RPMI7951 (cell line): Measurements from ENCODE around the gene GIT2. TPM values are rescaled to one million over a fixed set of nuclear protein-coding genes. Genes with fewer than 3 reads are reported as not detected.
"Not testable (repeated sequence)": the region's sequence is repeated elsewhere in the genome, so short reads cannot be mapped to it uniquely, and the experiment has no call there.

Experiments
- DNase-seq: peaks from one replicate; pipeline ENCODE4 v3.0.0-alpha.2; 2012; ENCODE audit warnings: low read depth
- total RNA-seq: library from RNA; depleted of rRNA; stranded (reverse); fragments of >200 nt; shearing (Covaris generic); gene quantifications from 2 replicates; pipeline ENCODE4 v1.2.3, GENCODE V29; 2014

GIT2 gene
- total RNA-seq, 1 experiment from 2014 or later: 24.3 TPM

DNA sequence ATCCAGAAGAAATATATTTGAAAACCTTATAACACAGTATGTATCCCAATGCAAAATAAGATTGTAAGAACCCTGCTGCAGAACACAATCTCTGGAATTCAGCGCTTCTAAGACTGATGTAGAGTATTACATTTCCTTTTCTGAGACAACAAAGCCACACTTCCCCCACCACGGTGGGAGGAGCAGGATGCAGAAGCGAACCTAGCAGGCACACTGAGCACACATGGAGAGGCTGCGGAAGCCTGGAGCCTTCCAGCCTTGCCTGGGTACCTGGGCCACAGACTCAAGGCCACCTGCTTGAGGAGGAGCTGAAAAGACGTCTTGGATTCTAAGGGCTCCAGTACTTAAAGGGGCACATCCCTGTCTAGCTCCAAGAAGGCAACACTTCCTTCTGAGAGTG, 49.7 kb downstream of the GIT2 start:
- DNase-seq: no peak

DNA sequence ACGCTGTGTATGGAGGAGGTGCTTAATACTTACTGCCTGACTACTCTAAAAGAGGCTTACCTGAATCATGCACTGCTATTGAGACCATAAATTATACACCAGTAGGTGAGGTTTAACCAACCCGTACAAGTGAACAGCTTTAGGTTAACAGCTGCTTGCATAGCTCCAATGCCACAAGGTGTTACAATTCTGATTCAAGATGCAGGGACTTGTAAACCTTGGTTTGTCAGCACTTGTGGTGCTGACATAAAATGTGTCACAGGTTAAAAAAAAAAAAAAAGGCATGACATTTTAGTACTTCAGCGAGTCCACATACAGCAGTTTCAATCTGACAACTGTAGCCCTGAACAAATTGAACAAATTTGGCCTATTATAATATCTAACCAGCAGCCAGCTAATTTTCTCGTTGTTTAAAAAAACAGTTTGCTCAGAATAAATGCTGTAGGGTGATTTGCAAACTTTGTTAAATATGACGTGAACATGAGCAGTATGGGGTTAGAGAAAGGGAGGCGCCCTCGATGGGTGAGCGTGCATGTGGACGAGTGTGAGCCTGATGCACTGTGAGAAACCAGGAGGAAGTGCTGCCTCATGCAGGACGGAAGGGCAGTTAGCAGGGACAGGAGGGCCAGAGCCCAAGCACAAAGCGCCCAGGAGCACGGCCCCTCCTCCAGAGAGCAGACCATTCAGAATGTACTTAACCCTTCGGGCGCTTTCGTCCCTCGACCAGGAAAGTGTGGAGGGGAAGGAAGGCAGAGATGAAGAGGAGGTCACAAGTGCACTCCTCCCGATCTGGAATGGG, 51.4 kb downstream of the GIT2 start:
- DNase-seq: no peak

- no peak for DNase-seq
These were observed 52.4 kb downstream of the GIT2 start for GRCh38 chr12:109943811-109944210.

DNA sequence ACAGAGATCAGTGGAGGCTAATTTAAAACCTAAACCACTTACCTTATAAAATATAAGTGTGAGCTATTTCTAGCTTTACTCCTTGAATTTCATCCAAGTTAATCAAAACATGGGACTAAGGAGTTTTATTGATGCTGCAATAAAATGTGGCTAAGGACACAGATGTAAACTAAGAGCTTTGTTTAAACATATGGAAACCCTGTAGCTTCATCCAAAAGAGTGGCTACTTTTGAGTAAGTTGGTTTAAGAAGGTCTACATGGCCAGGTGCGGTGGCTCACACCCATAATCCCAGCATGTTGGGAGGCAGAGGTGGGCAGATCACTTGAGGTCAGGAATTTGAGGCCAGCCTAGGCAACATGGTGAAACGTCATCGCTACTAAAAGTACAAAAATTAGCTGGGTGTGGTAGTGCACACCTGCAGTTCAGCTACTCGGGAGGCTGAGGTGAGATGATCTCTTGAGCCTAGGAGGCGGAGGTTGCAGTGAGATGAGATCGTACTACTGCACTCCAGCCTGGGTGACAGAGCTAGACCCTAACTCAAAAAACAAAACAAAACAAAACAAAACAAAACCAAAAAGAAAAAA, 55.7 kb downstream of the GIT2 start:
- no peak for DNase-seq

- no peak for DNase-seq
These were observed 56.7 kb downstream of the GIT2 start for GRCh38 chr12:109939504-109939903.

GRCh38 chr12:109938947-109939346, 57.2 kb downstream of the GIT2 start:
- no peak for DNase-seq

DNA sequence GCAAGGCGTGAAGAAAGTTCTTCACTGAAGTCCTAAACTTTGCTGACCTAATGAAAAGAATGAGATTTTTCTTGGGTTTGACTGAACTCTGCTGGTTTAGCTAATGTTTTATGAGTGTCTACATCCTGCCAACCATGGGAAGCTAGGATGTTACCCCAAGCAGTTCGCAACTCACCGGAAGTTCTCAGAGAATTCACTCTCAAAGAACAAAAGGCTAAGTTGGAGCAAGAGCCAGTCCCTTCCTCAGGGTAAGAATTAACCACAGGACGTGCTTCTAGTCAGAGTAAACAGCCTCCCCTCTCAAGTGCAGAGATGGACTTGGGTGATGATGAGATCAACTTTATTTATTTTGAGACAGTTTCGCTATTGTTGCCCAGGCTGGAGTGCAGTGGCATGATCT, 58.8 kb downstream of the GIT2 start:
- peak; percentile 37 for DNase-seq

- no peak for DNase-seq
These were observed 62.1 kb downstream of the GIT2 start for GRCh38 chr12:109934026-109934425.

DNA sequence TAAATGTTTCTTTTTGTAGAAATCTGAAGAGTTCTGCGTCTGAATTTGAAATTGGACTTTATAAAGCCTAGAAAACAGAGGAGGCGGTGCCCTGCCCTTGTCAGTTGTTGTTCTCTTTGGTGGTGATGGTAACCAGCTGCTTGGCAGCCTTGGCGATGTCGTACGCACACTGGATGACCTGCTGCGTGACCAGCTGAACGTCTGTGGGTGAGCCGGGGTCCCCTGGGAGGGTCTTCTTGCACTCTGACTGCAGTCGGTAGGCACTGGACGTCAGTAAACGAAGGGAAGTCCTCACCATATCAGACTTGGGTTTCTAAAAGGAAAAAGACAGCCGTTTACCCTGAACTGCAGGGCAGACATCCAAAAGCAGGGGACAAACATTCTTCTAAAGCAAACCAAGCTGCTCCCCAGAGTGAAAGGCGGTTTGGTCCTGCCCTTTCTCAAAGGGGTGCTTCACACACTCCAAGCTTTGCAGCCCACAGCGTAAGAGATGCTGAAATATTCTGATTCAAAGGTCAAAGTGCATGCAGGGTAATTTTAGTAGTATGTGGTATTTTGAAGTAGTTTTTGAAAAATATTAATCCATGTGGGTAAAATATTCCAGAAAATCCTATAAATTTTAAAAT, 63.2 kb downstream of the GIT2 start:
- DNase-seq: no peak

DNA sequence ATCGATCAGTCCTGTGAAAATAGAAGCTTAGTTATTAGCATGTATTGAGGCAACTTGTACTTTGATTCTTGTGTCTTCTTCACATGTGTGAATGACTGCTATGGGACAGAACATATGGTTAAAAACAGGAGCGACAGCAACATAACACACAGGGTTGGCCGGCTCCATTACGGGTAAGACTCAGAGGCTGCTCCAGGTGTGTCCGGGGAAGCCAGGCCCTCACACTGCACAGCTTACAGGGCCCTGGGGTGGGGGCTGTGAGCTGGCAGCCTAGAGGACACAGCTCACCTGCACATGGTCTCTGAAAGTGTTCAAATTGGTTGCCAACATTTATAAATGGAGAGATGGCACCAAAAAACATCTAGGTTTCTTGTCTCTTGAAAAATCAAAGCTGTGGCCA, 65.0 kb downstream of the GIT2 start:
- DNase-seq: no peak

- no peak for DNase-seq
These were observed 66.0 kb downstream of the GIT2 start for GRCh38 chr12:109930028-109930800.

GRCh38 chr12:109929326-109929725, 66.8 kb downstream of the GIT2 start:
- not testable (repeated sequence) for DNase-seq

- DNase-seq: no peak
These were observed 68.0 kb downstream of the GIT2 start for GRCh38 chr12:109928058-109928656.

DNA sequence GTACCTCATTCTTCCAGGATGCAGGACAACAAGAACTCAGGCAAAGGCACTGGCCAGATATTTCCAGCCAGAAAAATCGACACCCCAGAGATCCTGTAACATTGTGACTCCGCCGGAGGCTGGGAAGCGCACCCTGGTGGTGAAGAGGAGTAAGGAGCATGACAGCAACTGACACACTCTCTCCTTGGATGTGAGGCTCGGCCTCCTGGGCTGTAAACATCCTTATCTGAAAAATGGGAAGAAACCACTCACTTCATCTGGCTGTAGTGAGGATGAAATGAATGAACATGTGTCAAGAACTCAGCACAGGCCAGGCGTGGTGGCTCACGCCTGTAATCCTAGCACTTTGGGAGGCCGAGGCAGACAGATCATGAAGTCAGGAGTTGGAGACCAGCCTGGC, 68.5 kb downstream of the GIT2 start:
- DNase-seq: peak; percentile 37

GRCh38 chr12:109926488-109927210, 69.5 kb downstream of the GIT2 start:
- DNase-seq: no peak

DNA sequence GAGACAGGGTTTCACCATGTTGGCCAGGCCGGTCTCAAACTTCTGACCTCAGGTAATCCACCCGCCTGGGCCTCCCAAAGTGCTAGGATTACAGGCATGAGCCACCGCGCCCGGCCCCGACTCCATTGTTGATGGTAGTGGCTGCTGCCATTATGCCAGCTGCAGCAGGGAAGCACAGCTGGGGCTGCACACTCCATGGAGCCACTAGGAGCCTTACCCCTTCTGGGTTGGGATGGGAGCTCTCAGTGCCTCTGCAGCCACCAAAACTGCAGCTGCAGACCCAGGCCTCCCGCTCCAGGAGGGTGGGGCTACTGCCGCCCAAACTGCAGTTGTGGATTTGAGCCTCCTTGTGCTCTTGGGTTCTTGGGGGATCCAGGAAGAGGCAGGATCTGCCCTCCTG, 70.2 kb downstream of the GIT2 start:
- no peak for DNase-seq

DNA sequence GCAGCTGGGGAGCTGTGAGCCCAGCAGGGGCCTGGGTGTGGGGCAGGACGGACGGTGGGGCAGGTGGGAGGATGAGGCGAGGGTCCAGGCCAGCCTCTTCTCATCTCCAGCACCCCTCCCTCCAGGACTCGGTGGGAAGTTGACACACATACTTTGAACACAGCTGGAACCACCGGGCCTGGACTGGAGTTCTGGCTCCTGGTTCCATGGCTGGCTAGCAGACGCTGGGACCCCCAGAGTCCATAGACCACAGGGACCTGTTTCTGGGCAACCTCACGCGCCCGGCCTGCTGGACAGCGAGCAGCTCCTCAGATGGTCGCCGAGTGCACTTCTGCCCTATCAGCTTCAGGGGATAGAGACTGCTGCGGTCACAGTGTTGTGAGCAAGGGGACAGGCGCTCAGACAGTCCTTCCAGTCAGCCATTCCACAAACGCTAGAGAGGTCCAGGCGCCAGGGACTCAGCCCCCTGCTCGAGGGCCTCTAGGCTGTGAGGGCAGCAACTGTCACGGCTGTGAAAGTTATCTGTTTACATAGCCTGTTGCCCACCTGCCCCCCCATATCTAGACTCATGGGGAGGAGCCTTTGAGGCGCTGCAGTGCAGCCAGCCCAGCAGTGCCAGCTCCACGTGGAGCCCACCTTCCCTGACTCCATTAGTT, 70.9 kb downstream of the GIT2 start:
- no peak for DNase-seq

- no peak for DNase-seq
These were observed 72.5 kb downstream of the GIT2 start for GRCh38 chr12:109923481-109924245.

DNA sequence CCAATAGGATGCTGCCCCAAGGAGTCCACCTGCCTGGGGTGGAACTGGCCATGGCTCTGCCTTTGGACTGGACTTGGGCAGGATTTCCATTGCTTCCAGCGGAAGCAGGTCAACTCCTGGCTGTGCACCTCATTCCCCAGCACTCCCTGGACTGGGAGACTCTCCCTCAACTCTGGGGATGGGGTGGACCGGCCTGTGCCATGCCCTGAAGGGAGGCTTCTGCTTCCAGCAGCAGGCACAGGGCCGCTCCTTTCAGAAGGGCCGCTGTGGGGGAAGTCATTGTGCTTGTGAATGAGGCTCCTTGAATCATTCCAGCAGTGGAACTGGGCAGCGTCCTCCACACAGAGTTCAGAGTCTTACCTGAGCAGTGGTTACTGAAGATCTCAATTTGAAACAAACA, 73.1 kb downstream of the GIT2 start:
- DNase-seq: no peak

GRCh38 chr12:109921982-109922381, 74.2 kb downstream of the GIT2 start:
- no peak for DNase-seq
